ENCODE data around the gene PLCH2.
"Not testable (repeated sequence)": the region's sequence is repeated elsewhere in the genome, so short reads cannot be mapped to it uniquely, and the experiment has no call there.

Gene PLCH2

DNA sequence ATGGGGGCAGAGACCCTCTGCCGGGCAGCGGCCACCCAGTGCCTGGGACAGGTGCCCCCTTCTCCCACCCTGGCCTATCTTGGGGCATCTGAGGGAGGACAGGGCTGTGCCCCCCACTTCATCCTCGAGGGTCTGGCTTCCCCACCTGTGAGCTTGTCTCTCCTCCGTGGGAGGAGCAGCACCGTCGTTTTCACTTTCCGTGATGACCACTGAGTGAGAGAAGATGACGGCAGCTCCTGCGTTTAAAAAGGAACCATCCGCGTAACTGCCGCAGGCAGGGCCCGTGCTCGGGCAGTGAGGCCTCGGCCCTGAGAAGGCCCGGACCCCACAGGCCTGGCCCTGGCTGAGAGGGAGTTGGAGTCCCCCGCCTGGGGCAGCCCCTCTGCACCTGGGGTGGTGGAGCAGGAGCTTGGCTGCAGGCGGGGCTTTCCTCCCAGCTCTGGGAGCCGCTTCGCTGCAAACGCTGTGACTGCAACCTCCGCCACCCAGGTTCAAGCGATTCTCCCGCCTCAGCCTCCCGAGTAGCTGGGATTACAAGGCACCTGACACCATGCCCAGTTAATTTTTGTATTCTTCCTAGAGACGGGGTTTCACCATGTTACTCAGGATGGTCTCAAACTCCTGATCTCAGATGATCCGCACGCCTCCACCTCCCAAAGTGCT, 73.4 kb downstream of the PLCH2 start:
- DNase-seq: not testable (repeated sequence)

DNA sequence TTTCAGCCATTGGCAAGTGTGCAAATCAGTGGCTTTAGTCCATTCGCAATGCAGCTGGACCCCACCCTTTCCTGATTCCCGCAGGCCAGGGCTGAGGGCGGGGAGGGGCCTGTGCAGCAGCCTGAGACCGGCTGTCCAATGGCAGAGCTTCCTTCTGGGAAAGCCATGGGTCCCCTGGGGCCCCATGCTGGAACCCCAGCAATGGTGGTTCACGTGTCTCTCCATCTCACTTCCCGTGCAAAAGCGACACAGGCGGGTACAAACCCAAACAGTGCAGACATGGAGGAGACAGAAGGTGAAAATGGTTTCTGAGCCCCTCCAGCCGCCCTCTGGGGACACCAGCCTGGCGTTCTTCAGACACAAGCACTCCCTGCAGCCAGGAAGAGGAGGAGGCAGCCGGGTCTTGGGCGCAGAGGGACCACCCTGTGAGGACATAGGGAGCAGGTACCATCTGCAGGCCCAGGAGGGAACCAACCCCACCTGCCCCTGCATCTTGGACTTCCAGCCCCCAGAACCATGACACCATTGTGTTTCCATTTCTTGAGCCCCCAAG, 74.3 kb downstream of the PLCH2 start:
- DNase-seq: not testable (repeated sequence)

DNA sequence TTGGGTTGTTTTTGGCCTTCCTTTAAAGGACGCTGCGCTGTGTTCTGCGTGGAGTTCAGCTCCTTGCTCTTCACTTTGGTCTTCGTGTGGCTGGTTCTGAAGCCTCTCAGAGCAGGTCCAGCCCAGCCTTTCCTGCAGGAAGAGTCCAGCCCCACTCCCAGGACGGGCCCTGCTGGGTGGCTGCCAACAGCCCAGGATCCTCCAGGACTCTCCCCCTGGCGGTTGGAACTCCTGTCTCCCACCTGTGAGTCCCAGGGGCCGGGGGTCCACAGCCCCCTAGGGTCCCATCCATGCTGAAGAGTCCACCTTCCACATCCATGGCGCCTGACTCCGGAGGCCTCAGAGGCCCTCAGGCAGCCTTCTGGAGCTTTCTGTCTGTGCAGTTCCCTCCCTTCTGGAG, 75.5 kb downstream of the PLCH2 start:
- not testable (repeated sequence) for DNase-seq

DNA sequence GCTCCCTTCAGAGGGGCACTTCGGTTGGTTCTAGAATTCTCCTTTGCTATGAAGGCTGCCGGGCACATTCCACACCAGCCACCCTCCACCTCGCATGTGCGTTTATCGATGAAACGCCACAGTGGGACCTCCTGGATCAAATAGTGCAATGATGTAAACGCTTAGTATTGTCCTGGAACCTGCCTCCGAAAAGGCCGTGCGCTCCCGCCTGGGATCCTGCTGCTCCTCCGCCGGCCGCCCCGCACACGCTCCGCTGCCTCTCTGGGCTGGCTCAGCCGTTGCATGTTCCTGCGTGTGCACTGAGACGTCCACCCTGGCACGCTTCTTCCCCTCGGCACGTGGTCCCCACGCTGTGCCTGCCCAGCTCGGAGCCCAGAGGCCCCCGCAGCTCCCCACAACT, 76.1 kb downstream of the PLCH2 start:
- no peak for DNase-seq

DNA sequence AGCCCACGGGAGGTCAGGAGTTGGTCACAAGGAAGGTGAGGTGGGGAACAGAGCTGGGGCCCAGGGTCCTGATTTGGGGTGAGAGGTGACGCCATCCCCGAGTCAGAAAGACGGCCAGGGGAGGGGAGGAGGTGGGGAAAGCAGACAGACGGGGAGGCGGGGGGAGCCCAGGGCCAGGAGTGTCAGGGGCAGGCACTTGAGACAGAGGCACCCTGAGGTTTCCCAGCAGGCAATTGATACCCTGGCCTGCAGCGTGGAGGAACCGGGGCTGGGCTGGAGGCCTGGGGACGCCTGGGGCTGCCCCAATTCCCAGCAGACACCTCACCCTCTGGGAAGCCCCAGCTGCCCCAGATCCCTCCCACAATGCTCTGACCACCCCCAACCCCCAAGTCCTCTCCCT, 77.0 kb downstream of the PLCH2 start:
- DNase-seq: not testable (repeated sequence)

DNA sequence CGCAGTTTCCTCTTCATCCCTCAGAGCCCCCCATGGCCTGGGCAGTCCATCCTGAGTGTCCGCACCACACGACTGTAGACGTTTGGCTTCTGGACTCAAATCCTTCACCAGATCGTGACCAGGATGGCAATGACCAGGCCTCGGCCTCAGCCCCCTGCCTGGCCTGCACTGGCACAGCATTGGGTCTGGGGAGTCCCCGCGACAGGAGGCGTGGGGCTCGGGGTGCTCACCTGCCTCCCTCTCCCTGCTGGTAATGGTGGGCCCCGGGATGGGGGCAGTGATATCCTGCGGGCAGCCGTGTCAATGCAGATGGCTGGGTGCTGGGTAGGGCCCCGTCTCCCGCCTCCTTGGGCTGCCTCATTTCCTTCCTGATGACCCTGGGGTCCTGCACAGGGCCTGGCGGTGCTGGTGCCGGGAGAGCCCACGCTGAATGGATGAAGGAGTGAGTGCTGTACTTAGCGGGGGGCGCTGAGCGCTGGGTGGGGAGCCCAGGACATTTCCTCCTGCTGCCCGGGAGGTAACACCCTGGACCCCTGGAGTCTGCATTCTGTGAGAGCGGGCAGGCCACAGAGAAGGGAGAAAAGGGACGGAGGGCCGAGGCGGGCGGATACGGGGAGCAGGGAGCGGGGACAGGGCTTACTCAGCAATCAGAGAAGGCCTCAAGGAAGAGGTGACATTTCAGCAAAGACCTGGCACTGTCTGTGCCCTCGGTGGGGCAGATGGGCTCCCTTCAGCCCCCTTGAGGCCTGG, 78.0 kb downstream of the PLCH2 start:
- DNase-seq: no peak

DNA sequence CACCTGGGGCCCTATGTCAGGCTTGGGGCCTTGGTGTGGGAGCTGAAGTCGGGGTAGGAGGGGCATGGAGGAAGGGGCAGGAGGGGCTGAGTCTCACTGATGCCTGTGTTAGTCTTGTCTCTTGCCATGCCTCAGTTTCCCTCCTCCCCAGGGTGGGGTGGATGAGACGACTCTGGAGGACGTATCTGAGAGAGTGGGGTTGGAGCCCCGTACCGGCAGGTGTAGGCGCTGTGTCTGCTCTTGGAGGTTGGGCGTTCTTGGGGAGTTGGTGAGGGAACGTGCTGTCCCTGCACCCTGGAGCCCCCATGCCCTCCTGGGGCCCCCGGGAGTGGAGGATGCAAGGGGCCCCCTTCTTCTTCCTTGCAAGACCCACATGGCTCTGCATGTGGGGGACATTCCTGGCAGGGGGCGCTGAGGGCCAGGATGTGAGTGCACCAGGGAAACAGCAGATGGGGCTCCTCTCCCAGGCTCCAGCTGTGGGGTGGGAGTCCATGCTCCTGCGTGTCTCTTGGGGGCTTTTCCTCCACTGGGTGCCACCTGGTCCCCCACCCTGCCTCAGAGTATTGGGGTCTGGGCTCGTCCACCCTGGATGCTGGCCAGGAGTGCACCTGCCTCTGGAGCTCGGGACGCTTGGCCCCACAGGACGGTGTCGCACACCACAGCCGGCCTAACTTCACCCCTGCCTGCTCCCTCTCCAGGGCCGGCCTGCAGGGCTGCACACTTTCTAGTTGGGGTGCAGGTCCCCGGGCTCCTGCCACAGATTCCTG, 78.7 kb downstream of the PLCH2 start:
- peak; percentile 63 to 73 for DNase-seq

Measured in CD4-positive, alpha-beta T cell treated with Interleukin-1 beta for 1 hour (primary cell).